Naive thymus-derived CD8-positive, alpha-beta T cell (primary cell): ENCODE results near the gene ISYNA1. TPM values are rescaled to one million over a fixed set of nuclear protein-coding genes. Genes with fewer than 3 reads are reported as not detected.

Experiments
- ATAC-seq, 2 donors: fragments of 150-1000 bp; cut with Tn5 transposase in 1 of 2; sonication (Bioruptor Pico), chemical (Tn5 transposase) in 1 of 2; 1 replicate in 1 of 2; 2 replicates in 1 of 2; pipeline ENCODE4 v1.10.0; 2021; ENCODE audit warnings: mild to moderate bottlenecking in 2 of 2, moderate library complexity in 2 of 2
- POLR2A ChIA-PET: fragments of 350-600 bp; sonication (Branson Sonifier 250); formaldehyde crosslinking; loops from one replicate; lab custom pipeline; 2021; ENCODE audit warnings: antibody characterized with exemption; lab: Charles Lee
- DNase-seq, 10 donors: peaks; one replicate each; pipeline versions ENCODE4 v3.0.0 to v3.0.0-alpha.2; 2020 to 2022
- H3K27ac Mint-ChIP-seq, 10 donors: one replicate each; pipeline ENCODE4 v1.8.0; 2020 to 2022; ENCODE audit warnings: mild to moderate bottlenecking in 10 of 10, mixed read lengths in 10 of 10, moderate library complexity in 4 of 10, inconsistent platforms in 1 of 10
- H3K27me3 Mint-ChIP-seq, 5 donors: one replicate each; pipeline ENCODE4 v1.8.0; 2021 to 2022; ENCODE audit warnings: mixed read lengths in 5 of 5
- H3K36me3 Mint-ChIP-seq, 3 donors: one replicate each; pipeline ENCODE4 v1.8.0; 2020 to 2022; ENCODE audit warnings: mixed read lengths in 3 of 3, mild to moderate bottlenecking in 2 of 3, inconsistent platforms in 1 of 3
- H3K4me1 Mint-ChIP-seq, 4 donors: one replicate each; pipeline ENCODE4 v1.8.0; 2021 to 2022; ENCODE audit warnings: mixed read lengths in 4 of 4
- H3K4me3 Mint-ChIP-seq, 10 donors: one replicate each; pipeline ENCODE4 v1.8.0; 2020 to 2022; ENCODE audit warnings: mild to moderate bottlenecking in 10 of 10, mixed read lengths in 10 of 10, moderate library complexity in 6 of 10, inconsistent platforms in 1 of 10
- H3K9me3 Mint-ChIP-seq, 9 donors: one replicate each; pipeline ENCODE4 v1.8.0; 2020 to 2022; ENCODE audit warnings: mixed read lengths in 9 of 9, mild to moderate bottlenecking in 3 of 9, inconsistent platforms in 1 of 9, moderate library complexity in 1 of 9
- polyA plus RNA-seq, 3 donors: library from polyadenylated mRNA; unstranded; fragments of 300-500 nt; fragmentation: Illumina TruSeq; gene quantifications; one replicate each; pipeline ENCODE4 v1.2.3, GENCODE V29; 2021
- total RNA-seq, 8 experiments: library from RNA in 2 of 8; stranded (reverse) in 2 of 8; gene quantifications; one replicate each; pipeline ENCODE4 v1.2.3 and lab custom pipeline; 2021 to 2026

ISYNA1 gene
- total and polyA plus RNA-seq, 5 experiments from 2014 or later, result 28.3 to 63.7 (median 53.2) TPM

DNA sequence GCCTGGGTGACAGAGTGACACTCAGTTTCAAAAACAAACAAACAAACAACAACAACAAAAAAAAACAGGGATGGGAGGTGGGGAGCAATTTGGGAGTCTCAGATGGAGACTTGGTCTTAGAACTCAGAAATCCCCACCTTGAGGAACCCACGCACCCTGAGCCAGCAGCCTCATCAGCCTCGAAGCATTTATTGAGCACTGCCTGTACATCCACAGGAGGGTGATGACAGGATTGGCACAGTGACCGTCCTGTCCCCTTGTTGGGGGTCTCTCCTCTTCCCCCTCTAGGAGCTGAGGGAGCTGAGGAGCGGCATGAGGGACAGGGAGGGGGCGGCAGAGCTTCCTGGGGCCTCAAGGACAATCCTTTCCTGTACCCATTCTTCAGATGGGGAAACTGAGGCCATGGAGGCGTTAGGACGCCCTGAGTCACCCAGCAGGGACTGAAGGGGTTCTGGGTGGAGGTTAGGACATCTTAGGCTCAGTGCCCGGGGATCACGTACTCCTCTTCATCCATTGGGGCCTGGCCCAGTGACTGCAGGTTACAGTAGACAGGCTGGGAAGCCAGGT is 46.3 kb downstream of the ISYNA1 start:
- no peak for DNase-seq
- peaks cover 9 to 54% (median 10%) of the 10 kb centered on the region in 5 donors for H3K27me3 Mint-ChIP-seq
- peaks cover 0 to 23% (median 8%) of the 10 kb centered on the region in 4 donors for H3K4me1 Mint-ChIP-seq
- no peaks in the 10 kb centered on the region for H3K9me3 Mint-ChIP-seq
- no peak overlapping the region for H3K4me3 Mint-ChIP-seq
- no peak for ATAC-seq
- H3K36me3 Mint-ChIP-seq, result no peaks in the 10 kb centered on the region
- POLR2A ChIA-PET, result no interaction called here
- H3K27ac Mint-ChIP-seq, result no peak overlapping the region

DNA sequence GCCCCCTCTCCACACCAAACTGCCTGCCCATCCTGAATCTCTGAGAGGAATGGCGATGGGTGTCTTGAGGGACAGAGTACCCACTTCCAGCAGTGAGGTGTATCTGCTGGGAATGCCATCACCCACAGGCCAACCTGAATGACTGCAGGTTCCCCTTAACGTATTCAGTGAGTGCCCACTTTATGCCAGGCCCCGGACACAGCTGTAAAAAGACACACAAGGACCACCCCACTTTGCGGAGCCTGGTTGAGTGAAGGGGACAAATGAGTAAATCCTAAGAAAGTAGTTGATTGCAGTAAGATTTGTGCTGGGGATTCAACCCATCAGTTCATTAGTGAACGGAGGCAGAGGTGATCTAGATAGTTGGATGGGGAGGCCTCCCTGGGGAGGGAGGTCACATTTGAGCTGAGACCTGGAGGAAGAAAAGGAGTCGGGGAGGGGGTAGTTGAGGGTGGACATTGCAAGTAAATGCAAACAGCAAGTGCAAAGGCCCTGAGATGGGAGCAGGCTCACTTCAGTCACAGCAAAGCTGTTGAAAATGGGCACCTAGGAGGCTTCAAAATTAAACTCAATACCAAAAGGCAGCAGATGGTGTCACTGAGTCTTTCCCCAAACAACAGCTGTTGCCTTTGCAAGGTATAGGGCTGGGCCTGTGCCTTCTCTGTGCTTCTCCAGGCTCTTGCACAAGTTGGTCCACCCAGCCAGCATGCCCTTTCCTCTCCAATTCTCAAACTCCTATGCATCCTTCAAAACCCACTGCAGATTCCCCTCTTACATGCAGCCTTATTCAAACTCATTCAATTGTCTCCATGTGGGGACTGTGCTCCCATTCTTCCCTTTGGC is 47.6 kb downstream of the ISYNA1 start:
- DNase-seq (no peak), ATAC-seq (no peak)
- Mint-ChIP-seq H3K9me3 (no peaks in the 10 kb centered on the region), H3K4me1 (peaks cover 0 to 23% (median 8%) of the 10 kb centered on the region in 4 donors), H3K27ac (no peak overlapping the region), H3K36me3 (no peaks in the 10 kb centered on the region), H3K27me3 (peaks cover 9 to 56% (median 14%) of the 10 kb centered on the region in 5 donors), H3K4me3 (peak overlapping the region in 4 of 10 donors; percentile 15 to 75 (median 35))
- POLR2A ChIA-PET, result interaction anchor here (2.1 kb wide), 1 partner anchor 110 kb away, joined by 22 read pairs; the partner anchor contains the start of gene JUND

DNA sequence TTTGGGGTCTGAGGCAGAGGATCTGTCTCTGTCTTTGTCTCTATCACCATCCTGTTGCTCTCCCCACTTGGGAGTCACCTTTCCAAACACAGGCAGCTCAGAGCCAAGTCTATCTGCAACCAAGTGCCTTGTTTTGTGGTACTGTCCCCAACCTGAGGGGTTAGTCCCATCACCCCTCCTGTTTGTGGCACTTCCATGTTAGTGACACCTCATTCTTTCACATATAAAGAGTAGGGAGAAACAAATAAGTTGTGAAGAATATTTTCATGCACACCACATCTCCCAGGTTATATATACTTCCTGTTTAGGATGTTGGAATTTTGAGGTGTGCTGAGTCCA is 48.2 kb downstream of the ISYNA1 start:
- Mint-ChIP-seq H3K36me3 (no peaks in the 10 kb centered on the region), H3K27me3 (peaks cover 10 to 57% (median 17%) of the 10 kb centered on the region in 5 donors), H3K9me3 (no peaks in the 10 kb centered on the region), H3K4me1 (peaks cover 0 to 23% (median 8%) of the 10 kb centered on the region in 4 donors), H3K27ac (peak overlapping the region in 1 of 10 donors; percentile 63), H3K4me3 (peak overlapping the region in 7 of 10 donors; percentile 45 to 75 (median 64))
- ATAC-seq (no peak), DNase-seq (no peak)
- POLR2A ChIA-PET, result interaction anchor here (2.1 kb wide), 1 partner anchor 109 kb away, joined by 22 read pairs; the partner anchor contains the start of gene JUND

DNA sequence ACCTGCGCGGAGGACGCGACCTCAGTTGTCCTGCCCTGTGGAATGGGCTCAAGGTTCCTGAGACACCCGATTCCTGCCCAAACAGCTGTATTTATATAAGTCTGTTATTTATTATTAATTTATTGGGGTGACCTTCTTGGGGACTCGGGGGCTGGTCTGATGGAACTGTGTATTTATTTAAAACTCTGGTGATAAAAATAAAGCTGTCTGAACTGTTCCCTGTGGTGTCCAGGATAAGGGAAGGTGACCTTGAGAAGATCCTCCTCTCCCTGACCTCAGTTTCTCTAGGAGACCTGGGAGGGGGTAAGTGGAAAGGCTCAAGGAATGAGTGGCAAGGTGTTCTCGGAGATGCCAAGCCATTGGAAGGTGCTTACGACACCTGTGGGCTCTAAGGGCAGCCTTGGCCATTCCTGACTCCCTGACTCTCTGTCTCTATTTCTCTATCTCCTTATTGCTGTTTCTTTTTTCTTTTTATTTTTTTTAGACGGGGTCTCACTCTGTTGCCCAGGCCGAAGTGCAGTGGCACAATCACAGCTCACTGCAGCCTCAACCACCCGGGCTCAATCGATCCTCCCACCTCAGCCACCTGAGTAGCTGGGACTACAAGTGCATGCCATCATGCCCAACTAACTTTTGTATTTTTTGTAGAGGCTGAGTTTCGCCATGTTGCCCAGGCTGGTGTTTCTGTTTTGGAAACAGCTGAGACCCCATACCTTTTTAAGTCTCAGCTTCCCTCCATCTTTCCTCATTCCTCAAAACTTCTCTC is 48.8 kb downstream of the ISYNA1 start:
- ATAC-seq (no peak), DNase-seq (no peak)
- H3K36me3 Mint-ChIP-seq, result no peaks in the 10 kb centered on the region
- peak overlapping the region; percentile 54 to 83 (median 74) for H3K4me3 Mint-ChIP-seq
- POLR2A ChIA-PET, result interaction anchor here (1.4 to 2.1 kb wide), 2 partner anchors 22 to 109 kb away, joined by 3 to 22 read pairs; partner anchors contain the start of gene JUND
- H3K27ac Mint-ChIP-seq, result peak overlapping the region in 3 of 10 donors; percentile 34 to 74 (median 63)
- peaks cover 10 to 59% (median 20%) of the 10 kb centered on the region in 5 donors for H3K27me3 Mint-ChIP-seq
- no peaks in the 10 kb centered on the region for H3K9me3 Mint-ChIP-seq
- H3K4me1 Mint-ChIP-seq, result peaks cover 0 to 23% (median 8%) of the 10 kb centered on the region in 4 donors

DNA sequence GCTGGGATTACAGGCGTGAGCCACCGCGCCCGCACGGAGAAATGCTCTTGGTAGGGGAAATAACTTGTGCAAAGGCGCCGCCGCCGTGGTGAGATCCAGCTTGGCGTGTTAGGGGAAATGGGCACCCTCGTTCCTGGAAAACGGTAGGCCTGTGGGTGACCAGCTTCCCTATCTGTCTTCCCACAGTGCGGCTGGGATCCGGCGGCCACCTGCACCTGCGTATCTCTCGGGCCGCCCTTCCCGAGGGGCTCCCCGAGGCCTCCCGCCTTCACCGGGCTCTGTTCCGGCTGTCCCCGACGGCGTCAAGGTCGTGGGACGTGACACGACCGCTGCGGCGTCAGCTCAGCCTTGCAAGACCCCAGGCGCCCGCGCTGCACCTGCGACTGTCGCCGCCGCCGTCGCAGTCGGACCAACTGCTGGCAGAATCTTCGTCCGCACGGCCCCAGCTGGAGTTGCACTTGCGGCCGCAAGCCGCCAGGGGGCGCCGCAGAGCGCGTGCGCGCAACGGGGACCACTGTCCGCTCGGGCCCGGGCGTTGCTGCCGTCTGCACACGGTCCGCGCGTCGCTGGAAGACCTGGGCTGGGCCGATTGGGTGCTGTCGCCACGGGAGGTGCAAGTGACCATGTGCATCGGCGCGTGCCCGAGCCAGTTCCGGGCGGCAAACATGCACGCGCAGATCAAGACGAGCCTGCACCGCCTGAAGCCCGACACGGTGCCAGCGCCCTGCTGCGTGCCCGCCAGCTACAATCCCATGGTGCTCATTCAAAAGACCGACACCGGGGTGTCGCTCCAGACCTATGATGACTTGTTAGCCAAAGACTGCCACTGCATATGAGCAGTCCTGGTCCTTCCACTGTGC is 49.6 kb downstream of the ISYNA1 start:
- ATAC-seq (peak; percentile 85 to 91), DNase-seq (peak; percentile 28 to 80 (median 72))
- Mint-ChIP-seq H3K4me3 (peak overlapping the region; percentile 70 to 83 (median 77)), H3K9me3 (no peaks in the 10 kb centered on the region), H3K36me3 (no peaks in the 10 kb centered on the region), H3K27ac (peak overlapping the region in 2 of 10 donors; percentile 24 to 63), H3K27me3 (peaks cover 10 to 57% (median 17%) of the 10 kb centered on the region in 5 donors), H3K4me1 (peaks cover 0 to 21% (median 8%) of the 10 kb centered on the region in 4 donors)
- POLR2A ChIA-PET, result interaction anchor here (0.5 to 2.1 kb wide), 8 partner anchors 23 to 486 kb away, joined by 3 to 22 read pairs (median 4); partner anchors contain the start of genes JUND and LSM4

DNA sequence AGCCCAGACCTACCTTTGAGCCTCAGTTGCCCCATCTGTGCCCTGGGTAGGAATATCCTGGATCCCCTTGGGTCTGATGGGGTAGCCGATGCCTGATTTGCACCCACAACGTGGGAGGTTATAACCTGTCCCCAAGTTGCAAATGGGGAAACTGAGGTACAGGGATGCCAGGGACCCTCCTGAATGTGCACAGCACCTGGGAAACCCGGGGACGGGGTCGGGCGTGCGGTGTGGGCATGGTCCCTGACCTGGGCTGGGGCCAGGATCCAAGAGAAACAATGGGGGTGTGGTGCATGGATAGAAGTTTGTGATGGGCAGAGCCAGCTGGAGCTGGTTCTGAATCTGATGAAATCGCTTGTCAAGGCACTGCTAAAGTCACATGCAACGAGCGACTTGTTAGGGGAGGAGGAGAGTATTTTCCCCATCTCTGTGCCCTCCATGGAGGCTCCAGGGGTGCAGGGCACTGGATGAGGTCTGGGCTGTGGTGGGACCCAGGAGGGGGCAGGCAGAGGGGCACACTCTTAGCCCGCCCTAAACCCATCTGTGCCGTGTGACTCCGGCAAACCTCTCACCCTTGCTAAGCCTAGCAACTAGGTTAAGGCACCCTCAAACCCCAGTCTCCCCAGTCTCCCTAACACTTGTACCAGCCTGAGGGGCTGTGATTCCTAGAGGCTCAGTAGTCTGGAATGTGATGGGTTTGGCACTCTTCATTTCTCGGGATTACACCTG is 51.2 kb downstream of the ISYNA1 start:
- Mint-ChIP-seq H3K27me3 (peaks cover 10 to 62% (median 25%) of the 10 kb centered on the region in 5 donors), H3K9me3 (no peaks in the 10 kb centered on the region), H3K36me3 (no peaks in the 10 kb centered on the region), H3K4me1 (peaks cover 0 to 17% (median 8%) of the 10 kb centered on the region in 4 donors), H3K4me3 (peak overlapping the region in 2 of 10 donors; percentile 4 to 75), H3K27ac (peak overlapping the region in 1 of 10 donors; percentile 40)
- DNase-seq, result no peak
- ATAC-seq, result no peak
- POLR2A ChIA-PET, result interaction anchor here (0.7 kb wide), 1 partner anchor 52 kb away, joined by 6 read pairs; no protein-coding TSS in a partner anchor

DNA sequence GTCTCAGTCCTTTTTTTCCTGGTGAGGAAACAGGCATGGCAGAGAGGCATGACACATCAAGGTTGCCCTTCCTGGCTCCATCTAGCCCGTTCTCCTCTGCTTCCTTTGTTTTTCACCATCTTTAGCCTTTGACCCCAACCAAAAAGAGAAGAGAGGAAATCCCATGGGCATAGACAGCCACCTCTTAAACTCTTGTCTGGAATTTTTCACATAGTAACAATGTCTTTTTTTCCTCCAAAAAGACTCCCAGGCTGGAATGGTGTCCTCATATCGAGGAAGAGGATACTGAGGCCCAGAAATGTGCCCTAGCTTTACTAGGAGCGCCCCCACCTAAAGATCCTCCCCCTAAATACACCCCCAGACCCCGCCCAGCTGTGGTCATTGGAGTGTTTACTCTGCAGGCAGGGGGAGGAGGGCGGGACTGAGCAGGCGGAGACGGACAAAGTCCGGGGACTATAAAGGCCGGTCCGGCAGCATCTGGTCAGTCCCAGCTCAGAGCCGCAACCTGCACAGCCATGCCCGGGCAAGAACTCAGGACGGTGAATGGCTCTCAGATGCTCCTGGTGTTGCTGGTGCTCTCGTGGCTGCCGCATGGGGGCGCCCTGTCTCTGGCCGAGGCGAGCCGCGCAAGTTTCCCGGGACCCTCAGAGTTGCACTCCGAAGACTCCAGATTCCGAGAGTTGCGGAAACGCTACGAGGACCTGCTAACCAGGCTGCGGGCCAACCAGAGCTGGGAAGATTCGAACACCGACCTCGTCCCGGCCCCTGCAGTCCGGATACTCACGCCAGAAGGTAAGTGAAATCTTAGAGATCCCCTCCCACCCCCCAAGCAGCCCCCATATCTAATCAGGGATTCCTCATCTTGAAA is 52.0 kb downstream of the ISYNA1 start, which contains the start of gene GDF15:
GDF15 (plus strand) TSS at position 484 of the 868 bp plus-strand sequence; CDS start at position 516, 32 bp downstream.
- DNase-seq (peak in 3 of 10 donors; percentile 12 to 33 (median 30)), ATAC-seq (no peak)
- peak within 1 kb of the TSS in 1 of 10 donors; percentile 40 for H3K27ac Mint-ChIP-seq
- H3K9me3 Mint-ChIP-seq, result no peaks in the 10 kb centered on the region
- POLR2A ChIA-PET, result no interaction called here
- H3K27me3 Mint-ChIP-seq, result peaks cover 10 to 61% (median 23%) of the 10 kb centered on the region in 5 donors
- peak within 1 kb of the TSS in 1 of 10 donors; percentile 4 for H3K4me3 Mint-ChIP-seq
- H3K4me1 Mint-ChIP-seq, result peaks cover 0 to 17% (median 8%) of the 10 kb centered on the region in 4 donors
- no peaks in the 10 kb centered on the region for H3K36me3 Mint-ChIP-seq

DNA sequence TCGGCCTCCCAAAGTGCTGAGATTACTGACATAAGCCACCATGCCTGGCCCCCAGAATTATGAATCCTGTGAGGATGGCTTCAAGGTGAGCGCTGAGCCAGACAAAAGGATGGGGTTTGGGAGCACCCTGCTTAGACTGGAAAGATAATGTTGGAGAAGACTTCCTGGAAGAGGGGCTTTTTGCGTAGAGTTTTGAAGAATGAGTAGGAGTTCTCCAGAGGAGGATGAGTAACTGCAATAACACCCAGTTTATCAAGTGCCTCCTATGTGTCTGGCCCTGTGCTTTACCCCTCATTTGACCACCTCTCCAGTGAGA is 52.6 kb downstream of the ISYNA1 start:
- Mint-ChIP-seq H3K27ac (no peak overlapping the region), H3K9me3 (no peaks in the 10 kb centered on the region), H3K36me3 (no peaks in the 10 kb centered on the region), H3K4me3 (no peak overlapping the region), H3K27me3 (peaks cover 10 to 57% (median 20%) of the 10 kb centered on the region in 5 donors), H3K4me1 (peaks cover 0 to 17% (median 8%) of the 10 kb centered on the region in 4 donors)
- no peak for DNase-seq
- ATAC-seq, result no peak
- POLR2A ChIA-PET, result no interaction called here

DNA sequence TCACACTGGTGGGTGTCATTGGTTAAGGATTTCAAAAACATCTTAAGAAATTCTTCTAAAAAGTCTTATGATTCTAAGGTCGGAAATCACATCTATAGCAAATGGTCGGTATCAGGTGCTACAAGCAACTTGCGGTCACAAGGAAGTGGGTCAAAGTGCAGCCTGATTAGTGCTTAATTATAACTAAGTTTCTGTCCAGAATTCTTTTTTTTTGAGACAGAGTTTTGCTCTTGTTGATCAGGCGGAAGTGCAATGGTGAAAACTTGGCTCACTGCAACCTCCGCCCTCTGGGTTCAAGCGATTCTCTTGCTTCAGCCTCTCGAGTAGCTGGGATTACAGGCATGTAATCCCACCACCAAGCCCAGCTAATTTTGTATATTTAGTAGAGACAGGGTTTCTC is 53.2 kb downstream of the ISYNA1 start:
- no peak for DNase-seq
- peaks cover 0 to 17% (median 8%) of the 10 kb centered on the region in 4 donors for H3K4me1 Mint-ChIP-seq
- peak overlapping the region in 1 of 10 donors; percentile 2 for H3K27ac Mint-ChIP-seq
- no peaks in the 10 kb centered on the region for H3K9me3 Mint-ChIP-seq
- H3K4me3 Mint-ChIP-seq, result no peak overlapping the region
- no peak for ATAC-seq
- POLR2A ChIA-PET, result no interaction called here
- H3K36me3 Mint-ChIP-seq, result no peaks in the 10 kb centered on the region
- peaks cover 11 to 58% (median 20%) of the 10 kb centered on the region in 5 donors for H3K27me3 Mint-ChIP-seq
